Measurements from ENCODE around the gene GNG7.

DNA sequence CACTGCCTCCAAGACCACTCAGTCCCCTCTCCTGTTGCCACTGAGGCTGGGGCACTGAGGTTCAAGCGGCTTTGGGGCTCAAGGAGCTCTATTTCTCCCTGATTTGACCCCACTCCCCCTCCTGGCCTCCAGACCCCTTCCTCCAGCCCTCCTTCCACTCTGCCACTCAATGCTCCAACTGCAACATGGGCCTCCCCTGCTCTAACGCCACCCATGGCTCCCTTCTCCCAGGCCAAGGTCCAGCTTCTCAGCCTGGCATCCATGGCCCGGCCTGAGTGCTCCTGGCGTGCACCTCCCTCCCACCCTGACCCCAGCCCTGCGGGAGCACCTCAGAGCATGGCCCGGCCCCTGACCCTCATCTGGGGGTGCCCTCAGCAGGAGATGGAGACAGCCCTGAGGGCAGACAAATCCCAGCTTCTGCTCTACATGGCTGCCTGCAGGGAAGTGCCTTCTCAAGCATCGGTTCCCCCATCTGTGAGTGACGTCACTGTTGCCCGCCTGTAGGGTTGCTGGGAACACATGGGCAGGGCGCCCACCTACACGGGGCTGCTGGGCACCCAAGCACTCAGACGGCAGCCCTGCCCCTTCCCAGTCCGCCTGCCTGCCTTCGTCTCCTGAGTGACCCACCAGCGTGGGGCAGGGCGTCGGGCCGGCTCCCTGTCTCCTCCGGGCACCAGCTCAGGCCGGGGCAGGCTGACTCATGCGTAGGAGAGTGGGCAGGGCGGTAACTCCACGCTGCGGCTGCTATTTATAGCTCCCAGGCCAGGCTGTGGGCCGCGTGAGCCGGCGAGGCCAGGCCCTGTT is 20.2 kb upstream of the GNG7 start:
- TF ChIP-seq, protein P1, sequence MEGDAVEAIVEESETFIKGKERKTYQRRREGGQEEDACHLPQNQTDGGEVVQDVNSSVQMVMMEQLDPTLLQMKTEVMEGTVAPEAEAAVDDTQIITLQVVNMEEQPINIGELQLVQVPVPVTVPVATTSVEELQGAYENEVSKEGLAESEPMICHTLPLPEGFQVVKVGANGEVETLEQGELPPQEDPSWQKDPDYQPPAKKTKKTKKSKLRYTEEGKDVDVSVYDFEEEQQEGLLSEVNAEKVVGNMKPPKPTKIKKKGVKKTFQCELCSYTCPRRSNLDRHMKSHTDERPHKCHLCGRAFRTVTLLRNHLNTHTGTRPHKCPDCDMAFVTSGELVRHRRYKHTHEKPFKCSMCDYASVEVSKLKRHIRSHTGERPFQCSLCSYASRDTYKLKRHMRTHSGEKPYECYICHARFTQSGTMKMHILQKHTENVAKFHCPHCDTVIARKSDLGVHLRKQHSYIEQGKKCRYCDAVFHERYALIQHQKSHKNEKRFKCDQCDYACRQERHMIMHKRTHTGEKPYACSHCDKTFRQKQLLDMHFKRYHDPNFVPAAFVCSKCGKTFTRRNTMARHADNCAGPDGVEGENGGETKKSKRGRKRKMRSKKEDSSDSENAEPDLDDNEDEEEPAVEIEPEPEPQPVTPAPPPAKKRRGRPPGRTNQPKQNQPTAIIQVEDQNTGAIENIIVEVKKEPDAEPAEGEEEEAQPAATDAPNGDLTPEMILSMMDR (IDR thresholded peaks at IDR 0.05): no peak
- TF ChIP-seq, protein P2, sequence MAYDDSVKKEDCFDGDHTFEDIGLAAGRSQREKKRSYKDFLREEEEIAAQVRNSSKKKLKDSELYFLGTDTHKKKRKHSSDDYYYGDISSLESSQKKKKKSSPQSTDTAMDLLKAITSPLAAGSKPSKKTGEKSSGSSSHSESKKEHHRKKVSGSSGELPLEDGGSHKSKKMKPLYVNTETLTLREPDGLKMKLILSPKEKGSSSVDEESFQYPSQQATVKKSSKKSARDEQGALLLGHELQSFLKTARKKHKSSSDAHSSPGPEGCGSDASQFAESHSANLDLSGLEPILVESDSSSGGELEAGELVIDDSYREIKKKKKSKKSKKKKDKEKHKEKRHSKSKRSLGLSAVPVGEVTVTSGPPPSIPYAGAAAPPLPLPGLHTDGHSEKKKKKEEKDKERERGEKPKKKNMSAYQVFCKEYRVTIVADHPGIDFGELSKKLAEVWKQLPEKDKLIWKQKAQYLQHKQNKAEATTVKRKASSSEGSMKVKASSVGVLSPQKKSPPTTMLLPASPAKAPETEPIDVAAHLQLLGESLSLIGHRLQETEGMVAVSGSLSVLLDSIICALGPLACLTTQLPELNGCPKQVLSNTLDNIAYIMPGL (CRISPR knock-in tag; IDR thresholded peaks at IDR 0.05): no peak
- TF ChIP-seq, protein P3, sequence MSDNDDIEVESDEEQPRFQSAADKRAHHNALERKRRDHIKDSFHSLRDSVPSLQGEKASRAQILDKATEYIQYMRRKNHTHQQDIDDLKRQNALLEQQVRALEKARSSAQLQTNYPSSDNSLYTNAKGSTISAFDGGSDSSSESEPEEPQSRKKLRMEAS (CRISPR knock-in tag; IDR thresholded peaks at IDR 0.05): no peak
- TF ChIP-seq, protein P4, sequence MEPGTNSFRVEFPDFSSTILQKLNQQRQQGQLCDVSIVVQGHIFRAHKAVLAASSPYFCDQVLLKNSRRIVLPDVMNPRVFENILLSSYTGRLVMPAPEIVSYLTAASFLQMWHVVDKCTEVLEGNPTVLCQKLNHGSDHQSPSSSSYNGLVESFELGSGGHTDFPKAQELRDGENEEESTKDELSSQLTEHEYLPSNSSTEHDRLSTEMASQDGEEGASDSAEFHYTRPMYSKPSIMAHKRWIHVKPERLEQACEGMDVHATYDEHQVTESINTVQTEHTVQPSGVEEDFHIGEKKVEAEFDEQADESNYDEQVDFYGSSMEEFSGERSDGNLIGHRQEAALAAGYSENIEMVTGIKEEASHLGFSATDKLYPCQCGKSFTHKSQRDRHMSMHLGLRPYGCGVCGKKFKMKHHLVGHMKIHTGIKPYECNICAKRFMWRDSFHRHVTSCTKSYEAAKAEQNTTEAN (CRISPR knock-in tag; IDR thresholded peaks at IDR 0.05): no peak

All from WTC11 (cell line).